Lung (tissue), 12 donors: ENCODE results near the gene DENND2D. TPM values are rescaled to one million over a fixed set of nuclear protein-coding genes. Genes with fewer than 3 reads are reported as not detected.

ENCODE experiments used
- ATAC-seq: fragments of 200-7000 bp; cut with Tn5 transposase; one replicate; pipeline ENCODE4 v1.9.1; 2020; ENCODE audit warnings: moderate number of reproducible peaks; ENCODE audit not compliant: insufficient read depth, low FRiP score
- DNase-seq, 3 donors: peaks; one replicate each; pipeline ENCODE4 v3.0.0-alpha.2; 2013 to 2017
- H3K27ac ChIP-seq, 2 donors: one replicate each; pipeline ENCODE4 v1.5.1; 2013; ENCODE audit warnings: mild to moderate bottlenecking in 2 of 2, moderate library complexity in 2 of 2, control low read depth in 1 of 2, inconsistent platforms in 1 of 2, low read depth in 1 of 2, low read length in 1 of 2
- H3K27me3 ChIP-seq, 3 donors: one replicate each; pipeline ENCODE4 v1.5.1; 2013; ENCODE audit warnings: low read length in 2 of 3; ENCODE audit not compliant: control insufficient read depth in 3 of 3, insufficient read depth in 3 of 3
- H3K36me3 ChIP-seq, 4 donors: one replicate each; pipeline ENCODE4 v1.5.1; 2013; ENCODE audit warnings: low read length in 4 of 4, mild to moderate bottlenecking in 1 of 4, moderate library complexity in 1 of 4; ENCODE audit not compliant: control insufficient read depth in 4 of 4, insufficient read depth in 4 of 4
- H3K4me1 ChIP-seq, 5 donors: one replicate each; pipeline ENCODE4 v1.5.1; 2013; ENCODE audit warnings: low read length in 5 of 5, mild to moderate bottlenecking in 2 of 5, moderate library complexity in 1 of 5; ENCODE audit not compliant: control insufficient read depth in 5 of 5, insufficient read depth in 5 of 5
- H3K4me3 ChIP-seq: one replicate; pipeline ENCODE4 v1.5.1; 2013; ENCODE audit warnings: mild to moderate bottlenecking, control low read depth, moderate library complexity
- H3K9ac ChIP-seq, 2 donors: one replicate each; pipeline ENCODE4 v1.5.1; 2013; ENCODE audit warnings: low read length in 2 of 2, control low read depth in 1 of 2; ENCODE audit not compliant: insufficient read depth in 1 of 2
- H3K9me3 ChIP-seq, 4 donors: one replicate each; pipeline ENCODE4 v1.5.1; 2013; ENCODE audit warnings: low read length in 3 of 4, mild to moderate bottlenecking in 1 of 4, moderate library complexity in 1 of 4; ENCODE audit not compliant: control insufficient read depth in 4 of 4, insufficient read depth in 3 of 4
- CTCF ChIP-seq: IDR thresholded peaks from 2 replicates; pipeline ENCODE4 v1.5.1; 2012; ENCODE audit warnings: mild to moderate bottlenecking; ENCODE audit errors: control extremely low read depth, extremely low read depth
- WGBS, 2 donors: extraction: QIAGEN DNeasy Blood & Tissue Kit; methylation state at CpG; one replicate each; pipeline ENCODE4 v1.1.7; 2013; 5-methylcytosine and 5-hydroxymethylcytosine counted together
- polyA plus RNA-seq, 2 donors: library from polyadenylated mRNA; stranded (reverse); fragments of 200-250 nt; gene quantifications; one replicate each; pipeline ENCODE4 v1.2.1, GENCODE V29; 2013
- total RNA-seq, 2 donors: library from RNA; depleted of rRNA in 1 of 2; stranded (reverse); fragments of >200 nt in 1 of 2; gene quantifications; one replicate each; pipeline ENCODE4 v1.2.1, GENCODE V29; 2014 to 2021
- donor health status: control.
- donor health status: control.
- donor health status: Bipolar disorder and iron deficiency.
- donor health status: healthy.
- donor health status: DM: yes; HTN: yes; CAD: no.

The DENND2D gene
- total and polyA plus RNA-seq, 4 donors, result 39.3 to 71.7 (median 55.5) TPM

GRCh38 chr1:111236806-111237205 is 36.4 kb upstream of the DENND2D start:
- H3K27ac ChIP-seq, result no peak overlapping the region
- DNase-seq, result no peak
- no peak overlapping the region for H3K9ac ChIP-seq
- no peaks in the 10 kb centered on the region for H3K36me3 ChIP-seq
- TF ChIP-seq CTCF, result no peak
- no peaks in the 10 kb centered on the region for H3K9me3 ChIP-seq
- H3K4me1 ChIP-seq, result no peaks in the 10 kb centered on the region
- whole genome bisulfite sequencing, 2 donors, result 74 to 89% methylated on average over 3 of the region's 3 CpGs
- no peaks in the 10 kb centered on the region for H3K27me3 ChIP-seq
- no peak overlapping the region for H3K4me3 ChIP-seq
- no peak for ATAC-seq

DNA sequence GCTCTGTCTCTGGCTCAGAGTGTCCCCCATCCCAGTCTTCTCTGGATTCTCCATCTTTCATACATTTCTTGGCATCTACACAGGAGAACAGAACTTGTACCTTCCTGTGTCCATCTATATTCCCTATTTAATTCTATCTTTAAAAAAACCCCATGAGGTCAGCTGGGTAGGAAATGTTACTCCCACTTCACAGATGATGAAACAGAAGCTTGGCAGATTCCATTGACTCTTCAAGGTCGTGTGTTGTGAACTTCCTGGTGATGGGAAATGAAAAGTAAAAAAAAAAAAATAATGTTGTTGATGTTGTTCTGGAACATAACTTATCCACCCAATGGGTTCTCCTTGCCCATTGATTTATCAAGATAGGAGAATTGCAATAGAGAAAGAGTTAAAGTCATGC is 35.9 kb upstream of the DENND2D start:
- H3K36me3 ChIP-seq, result no peaks in the 10 kb centered on the region
- H3K4me1 ChIP-seq, result no peaks in the 10 kb centered on the region
- no peak for DNase-seq
- no peaks in the 10 kb centered on the region for H3K9me3 ChIP-seq
- H3K9ac ChIP-seq, result no peak overlapping the region
- H3K27me3 ChIP-seq, result no peaks in the 10 kb centered on the region
- no peak for ATAC-seq
- no peak overlapping the region for H3K4me3 ChIP-seq
- no peak for TF ChIP-seq CTCF
- WGBS, 2 donors, result 17 to 40% methylated on average over 1 of the region's 1 CpG
- H3K27ac ChIP-seq, result no peak overlapping the region

DNA sequence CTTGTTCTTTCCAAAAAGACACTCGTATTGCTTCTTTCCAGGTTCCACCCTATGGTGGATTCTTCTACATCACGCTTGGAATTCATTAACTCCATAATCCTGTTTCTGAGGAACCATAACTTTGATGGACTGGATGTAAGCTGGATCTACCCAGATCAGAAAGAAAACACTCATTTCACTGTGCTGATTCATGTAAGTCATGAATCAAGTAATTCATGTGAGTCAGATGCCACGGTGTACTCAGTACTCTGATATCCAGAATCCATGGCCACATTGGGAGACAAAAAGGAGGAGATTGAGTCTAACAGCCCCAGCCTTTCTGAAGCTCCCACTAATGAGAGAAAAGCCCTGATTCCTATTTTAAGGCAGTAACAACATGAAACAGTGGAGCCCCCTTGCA is 34.4 kb upstream of the DENND2D start:
- H3K4me1 ChIP-seq, result no peaks in the 10 kb centered on the region
- ATAC-seq (no peak), DNase-seq (no peak)
- no peak for TF ChIP-seq CTCF
- H3K36me3 ChIP-seq, result no peaks in the 10 kb centered on the region
- WGBS, 2 donors, result 88 to 92% methylated on average over 3 of the region's 3 CpGs
- no peak overlapping the region for H3K27ac ChIP-seq
- H3K4me3 ChIP-seq, result no peak overlapping the region
- H3K27me3 ChIP-seq, result no peaks in the 10 kb centered on the region
- H3K9me3 ChIP-seq, result no peaks in the 10 kb centered on the region
- H3K9ac ChIP-seq, result no peak overlapping the region

- H3K4me1 ChIP-seq, result no peaks in the 10 kb centered on the region
- no peaks in the 10 kb centered on the region for H3K9me3 ChIP-seq
- no peak overlapping the region for H3K27ac ChIP-seq
- H3K27me3 ChIP-seq, result no peaks in the 10 kb centered on the region
- no peaks in the 10 kb centered on the region for H3K36me3 ChIP-seq
- 90 to 96% methylated on average over 4 of the region's 4 CpGs for WGBS, 2 donors
- H3K4me3 ChIP-seq, result no peak overlapping the region
- H3K9ac ChIP-seq, result no peak overlapping the region
- ATAC-seq (no peak), DNase-seq (no peak)
- TF ChIP-seq CTCF, result no peak
These were observed 33.8 kb upstream of the DENND2D start for GRCh38 chr1:111234258-111234657.
